ENCODE data around the gene DOCK2. TPM values are rescaled to one million over a fixed set of nuclear protein-coding genes. Genes with fewer than 3 reads are reported as not detected.

DOCK2 gene
- total and polyA plus RNA-seq, 2 of the 8 experiments (the other 6 are each of a cell fraction or from before 2014, with no cell fraction given): 3.9 to 5.7 TPM

DNA sequence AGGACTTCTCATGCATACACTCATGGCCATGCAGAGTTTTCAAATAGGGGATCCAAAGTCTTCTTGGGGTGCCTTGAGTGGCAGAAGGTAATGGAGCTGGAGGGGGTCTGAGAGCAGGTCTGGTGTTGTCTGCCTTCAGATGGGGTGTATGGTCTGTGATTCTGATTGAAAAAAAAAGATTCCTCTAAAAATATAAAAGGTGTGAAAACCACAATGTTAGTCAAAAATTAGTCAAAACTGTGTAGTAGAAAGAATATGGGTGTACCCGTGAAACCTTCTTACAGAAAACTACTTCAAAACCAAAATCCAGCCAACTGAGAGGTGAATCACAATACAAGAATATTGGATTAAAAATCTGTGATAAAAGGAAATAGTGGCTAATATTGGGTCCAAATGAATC is 20.1 kb downstream of the DOCK2 start:
- H4K5ac ChIP-seq (ENCODE audit: insufficient read length, low read depth, low read length): no peak overlapping the region
- no peaks in the 10 kb centered on the region for H3K79me2 ChIP-seq (ENCODE audit: control insufficient read depth in 1 of 2, insufficient read depth in 2 of 2, low read length in 2 of 2)
- H3K27me3 ChIP-seq (replicated peaks in 1 of 4; ENCODE audit: control insufficient read depth in 3 of 4, extremely low read depth in 1 of 4, insufficient read depth in 3 of 4, low read length in 3 of 4): no peaks in the 10 kb centered on the region
- no peak overlapping the region for H3K56ac ChIP-seq (replicated peaks; ENCODE audit: insufficient read length, low read depth, low read length)
- no peak overlapping the region for H4K8ac ChIP-seq (ENCODE audit: extremely low read depth, insufficient read depth, low read length)
- DNase-seq (ENCODE audit: low read depth in 1 of 2, low spot score in 2 of 2) (no peak), FAIRE-seq (no peak)
- H3K9ac ChIP-seq (replicated peaks in 1 of 4; ENCODE audit: extremely low read depth in 1 of 4, low read depth in 3 of 4, low read length in 3 of 4): no peak overlapping the region
- no peaks in the 10 kb centered on the region for H3K36me3 ChIP-seq (ENCODE audit: control insufficient read depth in 2 of 4, insufficient read depth in 4 of 4, low read length in 3 of 4)
- H3K23me2 ChIP-seq (ENCODE audit: low read depth, low read length): no peaks in the 10 kb centered on the region
- no peak overlapping the region for H2AFZ ChIP-seq (ENCODE audit: low read length)
- H3K4ac ChIP-seq (replicated peaks; ENCODE audit: insufficient read length, low read depth, low read length): no peak overlapping the region
- POLR2A ChIA-PET (ENCODE audit: partially characterized antibody): no interaction called here
- no peak overlapping the region for H3K23ac ChIP-seq (ENCODE audit: insufficient read length)
- no peak overlapping the region for H2BK20ac ChIP-seq (ENCODE audit: low read length)
- 84% methylated on average over 1 of the region's 1 CpG; no CpG with 5 or more reads in 1 of the 2 experiments for WGBS, 2 experiments (ENCODE audit: extremely low coverage in 1 of 2, insufficient coverage in 1 of 2, insufficient read length in 1 of 2, insufficient replicate concordance in 2 of 2, low coverage in 1 of 2, low lambda C conversion rate in 2 of 2, missing lambda C conversion rate in 1 of 2)
- no peak overlapping the region for H4K91ac ChIP-seq (replicated peaks; ENCODE audit: insufficient read length, low read length)
- H3K14ac ChIP-seq (ENCODE audit: insufficient read length): no peak overlapping the region
- no peak overlapping the region for H3K4me2 ChIP-seq (ENCODE audit: insufficient read depth in 1 of 2, low read depth in 2 of 2, low read length in 2 of 2)
- no peak overlapping the region for H2BK120ac ChIP-seq (replicated peaks; ENCODE audit: low read depth, low read length)
- H3K9me3 ChIP-seq (ENCODE audit: insufficient read depth in 2 of 2, low read depth in 1 of 2, low read length in 1 of 2): no peaks in the 10 kb centered on the region
- TF ChIP-seq NRF1 (IDR thresholded peaks at IDR 0.05; ENCODE audit: low read depth, low read length) (no peak), SUZ12 (IDR thresholded peaks at IDR 0.05; ENCODE audit: low read length) (no peak), RNF2 (IDR thresholded peaks at IDR 0.05; ENCODE audit: borderline replicate concordance, low read depth, low read length, missing control alignments, poor library complexity, severe bottlenecking) (no peak), JUN (IDR thresholded peaks at IDR 0.05; ENCODE audit: low read depth, low read length) (no peak), SRF (IDR thresholded peaks at IDR 0.05; ENCODE audit: low read depth, low read length) (no peak), RFX5 (IDR thresholded peaks at IDR 0.05; ENCODE audit: borderline replicate concordance, low read depth, low read length) (no peak), RAD21 (IDR thresholded peaks at IDR 0.05 in 1 of 2, conservative IDR thresholded peaks at IDR 0.05 in 1 of 2; ENCODE audit: low read depth in 2 of 2, low read length in 2 of 2) (no peak), JUND (IDR thresholded peaks at IDR 0.05; ENCODE audit: low read length) (no peak), TAF7 (optimal IDR thresholded peaks at IDR 0.05; ENCODE audit: borderline replicate concordance, low read depth, low read length) (no peak), EGR1 (IDR thresholded peaks at IDR 0.05; ENCODE audit: borderline replicate concordance, low read depth, low read length) (no peak)
- no peak overlapping the region for H2AK5ac ChIP-seq (ENCODE audit: low read depth, low read length)
- no peak overlapping the region for H3K27ac ChIP-seq (ENCODE audit: low read depth, low read length)
- H3K18ac ChIP-seq (ENCODE audit: extremely low read depth, low read length): no peak overlapping the region
- H2BK12ac ChIP-seq (ENCODE audit: low read depth, low read length): no peak overlapping the region
- no peak overlapping the region for H2BK5ac ChIP-seq (ENCODE audit: low read depth, low read length)
- CTCF ChIA-PET (ENCODE audit: partially characterized antibody): no interaction called here
- no peaks in the 10 kb centered on the region for H3K4me1 ChIP-seq (replicated peaks in 1 of 4; ENCODE audit: control insufficient read depth in 3 of 4, insufficient read depth in 4 of 4, low read length in 3 of 4)
- H3K4me3 ChIP-seq (ENCODE audit: extremely low read depth in 1 of 4, insufficient read depth in 2 of 4, low read depth in 3 of 4, low read length in 4 of 4): no peak overlapping the region
- H3K79me1 ChIP-seq (ENCODE audit: low read depth, low read length): no peaks in the 10 kb centered on the region
- H4K20me1 ChIP-seq (replicated peaks in 1 of 2; ENCODE audit: control insufficient read depth in 1 of 2, insufficient read depth in 2 of 2, low read length in 2 of 2): no peaks in the 10 kb centered on the region
- H2BK15ac ChIP-seq (ENCODE audit: low read length): no peak overlapping the region
